ENCODE results near the gene ZNF101.

ZNF101 gene

DNA sequence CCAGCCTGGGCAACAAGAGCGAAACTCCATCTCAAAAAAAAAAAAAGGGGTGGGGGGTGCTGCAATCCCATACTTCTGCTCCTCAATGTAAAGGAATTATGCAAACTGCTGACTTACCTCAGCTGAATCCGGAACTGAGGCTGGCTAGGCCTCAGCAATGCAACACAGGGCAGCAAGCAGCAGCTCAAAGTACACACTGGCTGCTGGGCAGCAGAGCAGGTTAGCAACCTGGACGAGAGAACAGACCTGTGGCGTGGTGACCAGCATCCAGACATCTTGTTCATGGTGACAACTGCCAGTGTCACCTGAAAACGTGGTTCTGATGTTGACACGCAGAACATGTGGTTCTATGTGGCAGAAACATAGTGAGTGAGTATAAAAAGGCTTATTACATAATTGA lies 36.2 kb downstream of the ZNF101 start:
- DNase-seq = no peak
- Histone ChIP-seq H3K27ac (no peak overlapping the region), H3K36me3 (peaks cover 15% of the 10 kb centered on the region), H3K4me3 (ENCODE audit: low read depth, low read length) (no peak overlapping the region), H3K9me3 (ENCODE audit: severe bottlenecking) (peaks cover 9% of the 10 kb centered on the region), H3K27me3 (ENCODE audit: insufficient read depth, low read depth, severe bottlenecking) (no peaks in the 10 kb centered on the region)
- TF ChIP-seq, protein P1, sequence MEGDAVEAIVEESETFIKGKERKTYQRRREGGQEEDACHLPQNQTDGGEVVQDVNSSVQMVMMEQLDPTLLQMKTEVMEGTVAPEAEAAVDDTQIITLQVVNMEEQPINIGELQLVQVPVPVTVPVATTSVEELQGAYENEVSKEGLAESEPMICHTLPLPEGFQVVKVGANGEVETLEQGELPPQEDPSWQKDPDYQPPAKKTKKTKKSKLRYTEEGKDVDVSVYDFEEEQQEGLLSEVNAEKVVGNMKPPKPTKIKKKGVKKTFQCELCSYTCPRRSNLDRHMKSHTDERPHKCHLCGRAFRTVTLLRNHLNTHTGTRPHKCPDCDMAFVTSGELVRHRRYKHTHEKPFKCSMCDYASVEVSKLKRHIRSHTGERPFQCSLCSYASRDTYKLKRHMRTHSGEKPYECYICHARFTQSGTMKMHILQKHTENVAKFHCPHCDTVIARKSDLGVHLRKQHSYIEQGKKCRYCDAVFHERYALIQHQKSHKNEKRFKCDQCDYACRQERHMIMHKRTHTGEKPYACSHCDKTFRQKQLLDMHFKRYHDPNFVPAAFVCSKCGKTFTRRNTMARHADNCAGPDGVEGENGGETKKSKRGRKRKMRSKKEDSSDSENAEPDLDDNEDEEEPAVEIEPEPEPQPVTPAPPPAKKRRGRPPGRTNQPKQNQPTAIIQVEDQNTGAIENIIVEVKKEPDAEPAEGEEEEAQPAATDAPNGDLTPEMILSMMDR (IDR thresholded peaks at IDR 0.05; ENCODE audit: low read depth, low read length) = no peak

- DNase-seq = no peak
- TF ChIP-seq, protein P1 (IDR thresholded peaks at IDR 0.05; ENCODE audit: low read depth, low read length) = no peak
- Histone ChIP-seq H3K27me3 (ENCODE audit: insufficient read depth, low read depth, severe bottlenecking) (no peaks in the 10 kb centered on the region), H3K9me3 (ENCODE audit: severe bottlenecking) (peaks cover 38% of the 10 kb centered on the region), H3K4me3 (ENCODE audit: low read depth, low read length) (no peak overlapping the region), H3K36me3 (peaks cover 65% of the 10 kb centered on the region), H3K27ac (no peak overlapping the region)
Measured at GRCh38 chr19:19710506-19710905, 41.9 kb downstream of the ZNF101 start.

GRCh38 chr19:19711306-19711933 lies 42.8 kb downstream of the ZNF101 start:
- peaks cover 42% of the 10 kb centered on the region for H3K9me3 ChIP-seq (ENCODE audit: severe bottlenecking)
- TF ChIP-seq, protein P1 (IDR thresholded peaks at IDR 0.05; ENCODE audit: low read depth, low read length) = no peak
- no peak overlapping the region for H3K4me3 ChIP-seq (ENCODE audit: low read depth, low read length)
- no peaks in the 10 kb centered on the region for H3K27me3 ChIP-seq (ENCODE audit: insufficient read depth, low read depth, severe bottlenecking)
- no peak overlapping the region for H3K27ac ChIP-seq
- H3K36me3 ChIP-seq = peaks cover 70% of the 10 kb centered on the region
- DNase-seq = no peak

GRCh38 chr19:19711934-19712828 lies 43.5 kb downstream of the ZNF101 start:
- Histone ChIP-seq H3K9me3 (ENCODE audit: severe bottlenecking) (peaks cover 41% of the 10 kb centered on the region), H3K27ac (no peak overlapping the region), H3K36me3 (peaks cover 71% of the 10 kb centered on the region), H3K27me3 (ENCODE audit: insufficient read depth, low read depth, severe bottlenecking) (no peaks in the 10 kb centered on the region), H3K4me3 (ENCODE audit: low read depth, low read length) (no peak overlapping the region)
- TF ChIP-seq, protein P1 (IDR thresholded peaks at IDR 0.05; ENCODE audit: low read depth, low read length) = no peak
- DNase-seq = no peak

GRCh38 chr19:19719798-19720197 lies 51.2 kb downstream of the ZNF101 start:
- H3K9me3 ChIP-seq (ENCODE audit: severe bottlenecking) = peaks cover 38% of the 10 kb centered on the region
- no peaks in the 10 kb centered on the region for H3K27me3 ChIP-seq (ENCODE audit: insufficient read depth, low read depth, severe bottlenecking)
- no peak overlapping the region for H3K27ac ChIP-seq
- peaks cover 23% of the 10 kb centered on the region for H3K36me3 ChIP-seq
- H3K4me3 ChIP-seq (ENCODE audit: low read depth, low read length) = no peak overlapping the region
- TF ChIP-seq, protein P1 (IDR thresholded peaks at IDR 0.05; ENCODE audit: low read depth, low read length) = no peak
- DNase-seq = no peak
